Measurements from ENCODE around the gene CACNA2D1.

CACNA2D1 gene

DNA sequence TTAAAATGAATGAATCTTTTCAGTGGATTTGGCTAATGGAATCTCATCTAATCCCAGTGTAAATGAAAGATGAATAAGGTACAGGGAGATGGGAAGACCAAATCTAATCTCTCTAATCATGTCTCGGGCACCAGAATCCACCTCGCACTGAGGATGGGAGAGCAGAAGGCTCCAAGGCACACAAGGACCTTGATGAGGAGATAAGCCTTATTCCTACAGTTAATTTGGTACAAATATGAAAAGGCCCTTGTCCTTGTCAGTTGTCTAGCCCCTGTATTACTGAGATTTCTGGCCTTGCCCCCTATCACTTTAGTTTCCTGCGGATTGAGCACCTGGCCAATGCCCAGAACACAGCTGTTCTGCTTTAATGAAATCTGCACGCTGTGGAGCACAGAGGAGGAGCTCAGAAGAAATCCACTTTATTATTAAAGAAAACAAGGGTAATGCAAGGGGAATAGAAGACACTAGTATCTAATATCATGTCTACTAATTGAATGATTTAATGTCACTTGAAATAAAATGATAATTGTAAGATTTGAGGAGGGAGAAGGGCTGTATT lies 352.4 kb downstream of the CACNA2D1 start:
- DNase-seq: no peak

DNA sequence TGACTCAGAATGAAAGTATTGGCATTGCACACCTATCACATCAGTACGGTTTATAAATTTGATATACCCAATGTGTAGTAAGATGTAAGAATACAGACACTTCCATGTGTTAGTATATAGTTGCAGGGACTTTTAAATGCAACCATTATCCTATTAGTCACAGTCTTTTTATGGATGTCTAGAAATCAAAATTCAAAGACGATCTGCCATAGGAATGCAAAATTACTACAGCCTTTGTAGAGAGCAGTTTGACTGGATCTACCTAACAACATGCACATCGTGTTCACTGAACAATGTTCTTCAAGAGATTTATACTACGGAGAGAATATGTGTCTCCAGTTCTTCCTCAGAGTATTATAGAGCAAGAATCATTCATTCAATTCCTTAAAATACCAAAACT lies 356.5 kb downstream of the CACNA2D1 start:
- DNase-seq: no peak

DNA sequence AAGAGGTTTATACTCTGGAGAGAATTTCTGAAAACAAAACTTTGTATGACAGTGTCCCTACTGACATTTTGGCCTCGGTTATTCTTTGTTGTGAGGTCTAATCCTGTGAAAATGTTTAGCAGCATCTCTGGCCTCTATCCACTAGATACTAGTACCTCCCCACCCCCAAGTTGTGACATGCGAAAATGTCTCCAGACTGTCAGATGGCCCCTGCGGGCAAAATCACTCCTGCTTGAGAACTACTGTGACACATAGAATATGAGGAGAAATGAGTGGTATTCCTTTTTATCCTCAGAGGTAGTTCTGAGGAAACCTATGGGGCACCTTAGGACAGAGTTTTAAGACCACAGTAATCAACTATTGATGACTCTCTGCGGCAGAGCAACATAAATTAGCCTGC lies 358.5 kb downstream of the CACNA2D1 start:
- DNase-seq: no peak

DNA sequence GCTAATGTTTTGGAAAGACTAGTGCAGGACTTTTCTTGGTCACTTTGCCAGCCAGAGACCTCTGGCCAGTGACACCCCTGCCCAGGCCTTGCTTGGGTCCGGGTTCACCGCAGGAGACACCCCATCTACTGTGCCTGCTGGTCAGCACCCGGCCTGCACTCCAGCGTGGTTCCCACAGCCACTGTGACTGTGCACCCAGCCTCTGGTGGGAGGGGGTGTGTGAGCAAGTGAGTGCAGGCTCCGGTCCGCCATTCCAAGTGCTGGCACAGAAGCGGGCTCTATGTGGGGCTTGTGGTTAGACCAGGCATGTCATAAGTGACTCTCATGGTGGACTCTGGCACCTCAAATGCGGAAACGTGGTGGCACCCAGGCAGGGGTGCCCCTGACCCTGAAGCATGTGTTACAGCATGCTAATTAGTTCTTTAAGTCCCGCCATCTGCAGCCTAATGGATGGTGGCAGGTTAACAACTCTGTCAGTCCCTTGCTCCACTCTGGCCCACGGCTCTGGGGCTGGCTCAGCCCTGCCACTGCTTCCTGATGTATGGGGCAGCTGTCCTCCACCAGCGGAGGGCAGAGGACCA lies 361.8 kb downstream of the CACNA2D1 start:
- DNase-seq: no peak

DNA sequence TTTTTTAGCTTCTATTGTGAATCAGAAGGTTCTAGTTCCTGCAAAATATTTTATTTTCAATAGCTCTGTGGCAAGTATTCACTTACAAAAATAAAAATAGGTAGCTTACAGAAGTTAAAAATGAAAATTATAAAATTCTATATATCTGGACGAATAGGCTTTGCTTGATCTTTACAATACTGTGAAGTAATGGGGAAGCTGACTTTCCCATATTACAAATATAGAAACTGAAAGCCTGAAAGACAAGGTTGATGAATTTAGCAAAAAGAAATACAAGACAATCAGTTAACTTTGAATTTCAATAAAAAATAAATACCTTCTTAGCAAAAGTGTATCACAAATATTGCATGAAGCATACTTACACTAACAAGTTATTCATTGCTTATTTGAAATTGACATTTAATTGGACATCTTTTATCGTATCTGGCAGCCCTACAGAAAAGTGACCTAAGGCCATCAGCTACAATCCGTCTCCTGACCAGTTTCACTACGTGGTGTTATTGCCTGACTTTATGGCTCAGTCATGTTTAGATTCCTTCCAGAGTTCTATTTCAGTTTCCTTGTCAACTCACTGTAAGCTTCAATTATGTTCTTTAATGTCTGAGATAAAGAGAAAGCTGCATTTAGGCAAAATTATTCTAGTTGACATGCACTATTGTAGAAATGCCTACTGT lies 363.2 kb downstream of the CACNA2D1 start:
- DNase-seq: no peak

DNA sequence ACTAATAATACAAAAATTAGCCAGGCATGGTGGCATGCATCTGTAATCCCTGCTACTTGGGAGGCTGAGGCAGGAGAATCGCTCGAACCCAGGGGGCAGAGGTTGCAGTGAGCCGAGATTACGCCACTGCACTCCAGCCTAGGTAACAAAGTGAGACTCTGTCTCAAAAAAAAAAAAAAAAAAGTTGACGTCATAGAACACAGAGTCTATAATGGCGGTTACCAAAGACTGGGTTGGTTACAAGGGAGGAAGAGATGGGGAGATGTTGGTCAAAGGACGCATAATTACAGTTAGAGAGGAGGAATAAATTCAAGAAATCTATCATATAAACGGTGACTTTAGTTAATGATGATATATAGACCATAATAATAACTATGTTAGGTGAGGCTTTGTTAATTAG lies 364.1 kb downstream of the CACNA2D1 start:
- DNase-seq: no peak

DNA sequence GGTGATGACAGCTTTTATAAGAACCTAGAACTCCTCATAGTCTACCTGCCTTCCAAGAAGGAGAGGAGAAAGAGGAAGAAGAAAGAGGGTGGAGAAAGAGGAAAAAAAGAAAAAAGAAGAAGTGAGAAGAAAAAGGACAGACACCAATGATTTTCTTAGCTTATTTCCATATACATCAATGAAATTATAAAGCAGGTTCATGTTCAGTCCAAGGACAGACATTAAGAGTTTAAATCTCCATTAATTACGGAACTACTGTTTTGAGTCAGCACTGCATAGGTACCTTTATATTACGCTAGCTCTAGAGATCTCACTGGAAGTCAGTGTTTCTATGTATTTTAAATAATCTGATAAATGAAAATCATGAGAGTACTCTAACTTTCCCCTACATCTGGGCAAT lies 364.8 kb downstream of the CACNA2D1 start:
- DNase-seq: no peak

DNA sequence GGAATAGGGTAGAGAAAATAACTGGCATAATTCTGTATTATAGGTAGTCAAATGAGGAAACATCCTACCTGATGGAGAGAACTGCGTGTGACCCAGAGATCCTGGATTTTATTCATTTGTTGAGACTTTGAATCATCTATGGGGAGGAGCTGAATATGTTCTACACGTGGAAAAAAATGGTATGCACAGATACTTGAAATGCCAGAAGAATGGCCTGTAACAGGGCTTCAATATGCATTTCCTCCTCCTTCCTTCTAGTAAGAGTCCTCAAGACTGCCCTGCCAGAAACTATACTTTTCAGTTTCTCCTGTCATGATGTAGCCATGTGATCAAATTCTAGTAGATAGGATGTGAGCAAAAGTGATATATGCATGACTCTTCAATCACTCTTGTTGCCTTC lies 372.1 kb downstream of the CACNA2D1 start:
- DNase-seq: no peak

DNA sequence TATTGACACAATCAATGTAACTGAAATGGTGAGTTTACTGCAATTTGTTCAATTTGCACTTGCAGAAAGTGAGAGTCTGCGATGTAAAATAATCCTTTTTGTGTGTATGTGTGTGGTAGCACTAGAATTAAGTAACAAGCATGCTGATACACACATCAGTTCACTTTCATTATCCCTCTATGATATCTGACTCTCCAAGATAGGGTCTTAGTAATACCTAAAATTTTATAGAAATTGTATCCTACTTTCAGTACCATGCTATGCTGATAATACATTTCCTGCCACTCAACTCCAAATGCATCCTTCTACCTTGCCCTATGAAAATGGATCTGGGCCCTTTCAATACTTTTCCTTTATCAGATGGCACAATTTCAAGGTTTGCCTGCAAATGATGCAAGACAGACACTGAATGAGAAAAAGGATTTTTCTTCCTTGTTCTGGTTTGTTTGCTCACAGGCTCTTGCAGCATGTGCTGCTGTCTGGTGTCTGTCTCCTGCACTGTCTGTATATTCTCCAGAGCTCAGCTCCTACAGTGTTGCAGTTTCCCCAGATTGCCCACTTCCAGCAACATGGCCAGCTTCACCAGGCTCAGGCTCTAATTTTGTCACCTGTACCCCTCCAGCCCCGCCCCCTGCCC lies 375.8 kb downstream of the CACNA2D1 start:
- no peak for DNase-seq

DNA sequence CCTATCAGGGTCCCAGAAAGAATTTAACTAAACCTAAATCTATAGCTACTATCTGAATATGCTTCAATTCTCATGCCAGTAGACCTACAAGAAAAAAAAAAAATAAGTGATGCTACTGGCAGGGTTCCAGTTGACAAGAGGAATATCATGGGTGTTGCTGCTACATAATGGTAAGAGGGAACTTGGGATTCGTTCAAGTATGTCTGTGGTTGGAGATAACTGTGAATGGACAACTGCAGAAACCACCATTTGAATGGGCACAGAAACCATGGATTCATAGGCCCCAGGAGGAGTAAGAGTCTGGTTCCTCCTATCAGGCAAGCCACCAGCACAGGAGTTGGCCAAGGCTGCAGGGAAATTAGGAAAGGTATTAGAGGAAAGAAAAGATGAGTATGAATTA lies 386.1 kb downstream of the CACNA2D1 start:
- no peak for DNase-seq

DNA sequence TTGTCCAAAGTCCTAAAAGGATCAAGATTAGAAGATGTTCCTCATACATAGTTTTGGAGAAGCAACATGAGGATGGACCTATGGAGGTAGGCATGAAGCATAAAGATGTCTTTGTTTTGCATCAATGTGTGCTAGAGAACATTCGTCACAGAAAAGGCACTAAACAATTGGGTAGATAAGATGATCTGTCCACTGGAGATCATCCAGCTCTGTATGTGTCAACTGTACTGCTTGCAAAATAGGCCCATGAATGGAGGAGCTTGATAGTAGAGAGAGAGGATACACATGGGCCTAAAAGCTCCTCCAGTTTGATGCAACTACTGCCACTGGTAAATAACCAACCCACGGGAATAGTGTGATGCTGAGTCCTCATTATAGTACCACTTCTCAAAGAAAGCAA lies 387.3 kb downstream of the CACNA2D1 start:
- no peak for DNase-seq

DNA sequence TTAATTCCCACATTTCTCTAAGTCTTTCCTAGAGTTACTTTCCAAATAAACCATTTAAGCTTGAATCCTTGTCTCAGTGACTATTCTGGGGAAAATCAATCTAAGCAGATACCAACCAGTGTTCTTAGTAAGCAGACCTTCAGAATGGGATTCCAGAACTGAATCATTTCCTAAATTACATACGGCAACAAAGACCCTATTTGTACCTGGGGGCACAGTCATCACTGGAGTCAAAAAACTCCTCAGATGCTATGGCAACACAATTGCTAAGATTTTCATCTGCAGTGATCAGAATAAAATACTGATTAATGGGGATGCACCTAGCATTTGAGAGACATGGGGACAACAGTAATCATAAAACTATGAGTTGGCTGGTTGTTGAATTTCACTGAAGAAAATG lies 389.0 kb downstream of the CACNA2D1 start:
- DNase-seq: no peak

DNA sequence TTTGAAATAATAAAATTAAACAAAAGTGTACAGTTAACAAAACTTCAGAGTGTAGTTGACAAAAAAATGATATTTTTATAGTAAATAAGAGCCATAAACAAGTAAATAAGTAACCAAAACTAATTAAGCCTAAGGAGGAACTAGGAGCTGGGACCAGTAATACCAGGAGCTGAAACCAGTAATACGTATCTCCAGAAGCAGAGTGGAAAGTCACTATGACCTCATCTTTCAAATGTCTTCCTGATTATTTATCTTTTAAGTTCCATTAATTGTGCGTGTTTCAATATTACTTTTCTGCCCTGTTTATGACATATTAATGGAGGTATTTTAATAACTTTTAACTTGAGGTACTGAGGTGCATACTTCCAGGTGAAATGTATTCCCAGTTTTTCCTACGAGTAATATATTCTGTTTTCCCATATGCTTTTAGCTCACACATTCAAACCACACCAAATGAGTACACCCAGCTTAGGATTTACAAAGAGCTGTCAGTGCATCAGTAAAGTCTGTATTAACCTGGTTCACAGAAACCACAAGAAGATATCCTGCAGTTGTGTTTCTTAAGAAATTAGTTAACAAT lies 390.0 kb downstream of the CACNA2D1 start:
- DNase-seq: no peak

DNA sequence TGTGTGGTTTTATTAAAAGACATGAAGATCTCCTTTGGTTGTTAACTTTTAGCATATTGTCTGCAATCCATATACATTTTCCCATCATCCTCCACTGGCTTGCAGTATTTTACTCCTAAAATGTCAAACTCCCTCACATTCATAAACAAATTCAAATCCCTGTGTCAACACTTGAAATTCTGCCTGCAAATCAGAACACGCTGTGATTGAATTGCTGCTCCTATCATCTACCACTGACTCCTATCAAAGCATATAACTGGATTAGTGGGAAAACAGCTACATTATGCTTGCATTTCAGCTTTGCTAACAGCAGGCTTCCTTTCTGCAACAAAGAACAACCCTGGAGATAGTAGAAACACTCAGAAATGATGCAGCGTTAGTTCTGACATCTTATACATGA lies 392.0 kb downstream of the CACNA2D1 start:
- DNase-seq: no peak

DNA sequence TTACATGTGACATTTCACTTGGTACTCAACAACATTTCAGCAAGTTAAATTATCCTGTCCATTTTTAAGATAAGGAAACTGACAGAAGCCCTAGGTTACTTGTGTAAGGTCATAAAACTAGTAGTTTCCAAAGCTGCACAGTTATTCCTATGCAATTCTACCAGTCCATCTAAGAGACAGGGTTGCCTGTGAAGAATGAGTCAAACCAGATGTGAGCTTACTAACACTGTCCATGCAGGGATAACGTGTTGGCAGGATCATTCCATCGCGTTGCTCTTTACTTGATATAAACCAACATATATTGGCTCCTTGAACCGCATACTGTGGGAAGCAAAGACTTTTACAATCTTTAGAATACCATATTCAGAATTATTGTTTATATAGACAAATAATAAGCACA lies 392.8 kb downstream of the CACNA2D1 start:
- DNase-seq: no peak

DNA sequence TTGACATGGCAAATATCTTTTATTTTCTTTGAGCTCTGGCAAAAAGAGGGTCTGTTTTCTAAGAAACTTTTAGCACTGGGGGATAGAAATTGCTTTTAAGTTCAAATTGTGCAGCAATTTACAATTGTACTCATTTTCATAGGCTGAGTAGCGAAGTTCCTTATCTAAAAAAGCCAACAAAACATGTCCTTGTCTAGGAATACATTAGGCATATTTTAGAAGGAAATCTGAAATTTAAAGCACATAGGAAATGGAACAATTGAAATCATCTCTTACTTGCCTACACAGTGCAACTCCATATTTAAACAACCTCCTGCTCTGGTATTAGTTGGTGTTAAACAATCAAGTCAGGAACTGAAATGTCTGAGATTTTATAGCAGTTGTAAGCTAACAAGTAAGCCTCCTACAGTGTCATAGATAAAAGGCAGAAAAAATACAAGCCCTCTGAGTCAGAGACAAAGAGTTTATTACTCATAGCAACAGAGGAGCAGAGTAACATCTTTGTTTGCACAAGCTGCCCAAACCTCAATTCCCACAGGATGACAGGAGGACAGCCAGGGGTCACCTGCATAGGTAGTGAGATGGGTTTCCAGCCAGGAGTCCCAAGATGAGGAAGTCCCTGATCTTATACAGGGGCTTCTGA lies 393.6 kb downstream of the CACNA2D1 start:
- DNase-seq: no peak

DNA sequence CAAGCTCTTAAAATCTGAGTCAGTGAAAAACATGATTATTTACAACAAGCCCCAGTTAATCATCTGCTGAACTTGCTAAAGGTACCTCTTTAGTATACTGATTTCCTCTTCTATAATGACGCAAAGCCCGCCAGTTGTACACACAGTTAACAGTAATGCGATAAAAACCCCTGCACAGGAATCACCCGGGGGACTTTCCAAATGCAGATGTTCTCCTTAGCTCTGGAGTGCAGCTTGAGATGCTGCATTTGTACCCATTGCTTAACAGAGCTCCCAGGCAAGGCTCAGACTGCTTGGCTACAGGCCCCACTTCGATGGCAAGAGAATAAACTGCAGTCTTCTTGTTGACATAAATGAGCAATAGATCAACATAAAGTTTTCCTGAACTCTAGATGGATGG lies 394.1 kb downstream of the CACNA2D1 start:
- DNase-seq: no peak

DNA sequence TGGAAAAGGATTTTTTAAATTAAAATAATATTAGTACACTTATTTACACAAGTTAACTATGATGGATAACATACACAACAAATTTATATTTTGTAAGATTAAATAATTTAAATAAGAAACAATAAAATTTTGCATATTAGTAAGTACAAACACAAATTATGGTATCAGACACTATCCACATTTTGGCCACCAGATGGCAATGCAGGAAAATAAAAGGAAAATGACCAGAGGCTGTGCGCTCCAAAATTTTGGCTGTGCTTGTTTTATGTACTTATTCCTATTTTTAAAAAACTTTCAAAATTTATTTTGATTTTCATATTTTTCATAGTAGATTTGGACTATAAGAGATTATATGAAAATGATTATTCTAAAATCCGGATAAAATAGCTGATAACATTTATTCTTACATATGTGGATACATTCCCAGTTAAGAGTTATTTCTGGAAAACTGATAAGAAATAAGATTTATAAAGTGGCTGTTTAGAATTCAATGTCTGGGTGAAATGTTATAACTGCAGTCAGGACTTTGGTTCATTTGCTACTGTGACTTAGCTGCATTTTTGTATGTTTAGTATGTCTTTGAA lies 399.0 kb downstream of the CACNA2D1 start:
- no peak for DNase-seq

DNA sequence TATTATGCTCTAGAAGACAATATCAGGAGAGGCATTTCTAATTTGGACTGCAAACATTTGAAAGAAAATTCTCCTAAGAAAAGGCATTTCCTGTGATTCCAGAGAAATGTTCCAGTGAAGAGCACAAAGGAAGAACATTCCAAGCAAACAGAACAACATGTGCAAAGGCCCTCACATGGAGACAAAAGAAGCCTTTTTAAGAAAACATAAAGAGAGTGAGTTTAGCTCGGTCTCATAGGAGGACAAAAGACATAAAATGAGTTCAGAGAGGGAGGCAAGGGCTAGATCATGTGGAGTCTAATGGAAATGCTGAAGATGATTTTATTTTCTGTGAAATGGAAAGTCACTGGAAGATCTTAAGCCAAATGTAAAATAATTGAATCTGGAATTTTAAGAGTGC lies 404.0 kb downstream of the CACNA2D1 start:
- no peak for DNase-seq

DNA sequence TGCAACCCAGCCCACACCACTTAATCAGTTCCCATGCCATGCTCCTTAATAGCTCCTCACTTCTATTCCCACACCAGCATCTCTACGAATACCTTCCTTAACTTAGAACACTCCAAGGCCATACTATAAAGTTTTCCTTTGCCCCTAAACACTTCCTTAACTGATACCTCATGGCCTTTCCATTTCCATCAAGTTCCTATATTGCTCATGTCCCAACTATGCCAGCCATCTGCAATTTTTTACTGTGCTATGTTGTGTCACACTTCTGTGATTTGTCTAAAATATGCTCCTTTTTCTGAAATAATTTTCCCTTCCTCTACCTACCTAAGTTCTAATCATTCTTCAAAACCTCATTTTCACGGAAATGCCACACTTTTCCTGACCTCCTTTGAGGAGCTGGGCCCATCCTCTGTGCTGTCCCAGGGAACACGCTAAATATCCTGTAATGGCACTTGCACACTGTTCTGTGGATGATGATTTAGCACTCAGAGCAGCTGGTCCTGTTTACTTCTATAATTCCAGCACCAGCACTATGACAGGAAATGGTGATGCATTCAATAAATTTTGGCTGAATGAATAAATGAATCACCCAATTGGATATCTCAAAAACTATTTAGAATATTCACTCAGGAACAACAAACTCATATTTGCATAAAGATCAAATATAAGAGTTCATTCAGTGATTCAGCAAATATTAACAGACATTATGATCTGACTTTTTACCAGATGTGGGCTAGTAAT lies 407.3 kb downstream of the CACNA2D1 start:
- DNase-seq: no peak

DNA sequence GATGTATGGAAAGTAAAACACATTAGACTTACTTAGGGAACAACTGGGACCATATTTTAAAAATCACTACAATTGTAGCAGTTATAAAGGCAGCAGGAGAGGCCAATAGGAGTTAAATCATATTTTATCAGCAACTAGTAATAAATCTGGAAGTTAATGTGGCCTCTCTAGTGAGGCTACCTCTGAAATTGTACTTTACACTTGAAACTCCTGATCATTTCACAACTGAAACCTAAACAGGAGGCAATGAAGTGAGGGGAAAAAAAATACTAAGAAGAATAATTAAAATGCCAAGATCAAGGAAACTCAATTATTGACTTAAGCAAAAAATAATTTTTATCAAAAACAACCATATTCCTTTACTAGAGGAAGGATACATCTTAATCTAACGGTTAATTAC lies 408.1 kb downstream of the CACNA2D1 start:
- no peak for DNase-seq

DNA sequence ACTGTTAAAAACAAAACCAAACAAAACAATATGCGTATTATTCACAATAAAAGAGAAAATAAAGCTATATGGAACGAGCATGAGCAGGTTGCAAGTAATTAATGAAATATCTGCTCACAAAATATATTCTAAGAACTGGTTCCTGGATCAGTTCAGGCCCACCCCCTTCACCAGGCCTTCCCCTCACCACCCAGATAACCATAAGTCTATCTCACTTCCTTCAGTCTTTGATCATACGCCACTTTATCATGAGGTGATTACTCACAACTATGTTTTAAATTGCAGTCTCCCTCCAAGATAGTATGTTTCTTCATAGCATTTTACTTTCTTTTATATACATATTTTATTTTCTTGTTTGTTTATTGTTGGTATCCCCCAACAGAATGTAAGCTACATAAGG lies 410.7 kb downstream of the CACNA2D1 start:
- no peak for DNase-seq
